ENCODE data around the gene RBM42.
"Not testable (repeated sequence)": the region's sequence is repeated elsewhere in the genome, so short reads cannot be mapped to it uniquely, and the experiment has no call there.

Gene RBM42, protein sequence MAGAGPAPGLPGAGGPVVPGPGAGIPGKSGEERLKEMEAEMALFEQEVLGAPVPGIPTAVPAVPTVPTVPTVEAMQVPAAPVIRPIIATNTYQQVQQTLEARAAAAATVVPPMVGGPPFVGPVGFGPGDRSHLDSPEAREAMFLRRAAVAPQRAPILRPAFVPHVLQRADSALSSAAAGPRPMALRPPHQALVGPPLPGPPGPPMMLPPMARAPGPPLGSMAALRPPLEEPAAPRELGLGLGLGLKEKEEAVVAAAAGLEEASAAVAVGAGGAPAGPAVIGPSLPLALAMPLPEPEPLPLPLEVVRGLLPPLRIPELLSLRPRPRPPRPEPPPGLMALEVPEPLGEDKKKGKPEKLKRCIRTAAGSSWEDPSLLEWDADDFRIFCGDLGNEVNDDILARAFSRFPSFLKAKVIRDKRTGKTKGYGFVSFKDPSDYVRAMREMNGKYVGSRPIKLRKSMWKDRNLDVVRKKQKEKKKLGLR

GRCh38 chr19:35628565-35629331, at the start of gene RBM42:
Gene RBM42 (plus strand): TSS chr19:35629036. CDS start chr19:35629154, 118 bp downstream.
- in situ Hi-C loops (cut with HindIII; ENCODE audit: low sequenced_read_pairs): no loop called here

DNA sequence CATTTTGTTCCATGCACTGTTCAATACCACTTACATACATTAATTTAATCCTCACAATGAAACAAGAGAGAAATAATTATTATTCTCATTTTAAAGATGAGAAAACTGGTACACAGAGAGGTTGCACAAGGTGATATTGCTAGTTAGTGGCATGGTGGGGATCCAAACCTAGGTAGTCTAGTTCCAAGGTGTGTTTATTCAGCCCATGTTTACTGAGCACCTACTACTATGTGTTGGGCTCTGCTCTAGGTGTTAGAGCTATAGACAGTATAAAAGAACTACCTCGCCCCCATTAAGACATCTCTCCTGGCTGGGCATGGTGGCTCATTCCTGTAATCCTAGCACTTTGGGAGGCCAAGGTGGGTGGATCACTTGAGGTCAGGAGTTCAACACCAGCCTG, 46.1 kb upstream of the RBM42 start:
- in situ Hi-C loops (cut with HindIII; ENCODE audit: low sequenced_read_pairs): no loop called here

DNA sequence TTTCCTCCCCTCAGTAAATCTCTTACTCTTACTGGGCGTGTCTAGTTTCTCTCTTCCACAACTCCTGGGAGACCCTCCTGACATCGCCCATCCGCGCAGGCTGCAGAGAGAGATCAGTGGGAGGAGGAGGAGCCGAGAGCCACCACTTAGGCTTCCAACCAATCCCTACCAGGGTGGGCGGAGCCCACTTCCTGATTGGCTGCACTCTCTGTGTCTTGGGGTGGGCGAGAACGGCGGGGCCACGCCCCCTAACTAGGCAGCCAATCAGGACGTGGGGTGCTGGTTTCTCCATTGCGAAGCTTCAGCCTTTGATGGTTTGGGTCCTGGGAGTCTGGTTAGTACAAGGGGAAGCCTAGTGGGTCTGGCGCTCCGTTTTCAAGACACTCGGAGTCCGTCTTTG, 43.0 kb upstream of the RBM42 start, which contains the start of gene PMIS2:
PMIS2 (plus strand) TSS at position 326 of the 400 bp plus-strand sequence. CDS start 87 bp downstream, outside the sequence.
- in situ Hi-C loops (cut with HindIII; ENCODE audit: low sequenced_read_pairs): no loop called here

- in situ Hi-C loops (cut with HindIII; ENCODE audit: low sequenced_read_pairs): no loop called here
These were observed 41.5 kb upstream of the RBM42 start for GRCh38 chr19:35587321-35587720.

DNA sequence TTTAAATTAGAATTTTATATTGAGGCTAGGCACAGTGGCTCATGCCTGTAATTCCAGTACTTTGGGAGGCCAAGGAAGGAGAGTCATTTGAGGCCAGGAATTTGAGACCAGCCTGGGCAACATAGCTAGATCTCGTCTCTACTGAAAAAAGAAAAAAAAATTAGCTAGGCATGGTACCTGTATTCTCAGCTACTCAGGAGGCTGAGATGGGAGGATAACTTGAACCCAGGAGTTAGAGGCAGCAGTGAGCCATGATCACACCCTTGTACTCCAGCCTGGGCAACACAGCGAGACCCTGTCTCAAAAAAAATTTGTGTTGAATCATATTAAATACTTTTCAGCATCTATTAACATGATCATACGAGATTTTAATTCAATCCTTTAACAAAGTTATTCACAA, 38.0 kb upstream of the RBM42 start:
- in situ Hi-C loops (cut with HindIII; ENCODE audit: low sequenced_read_pairs): no loop called here

DNA sequence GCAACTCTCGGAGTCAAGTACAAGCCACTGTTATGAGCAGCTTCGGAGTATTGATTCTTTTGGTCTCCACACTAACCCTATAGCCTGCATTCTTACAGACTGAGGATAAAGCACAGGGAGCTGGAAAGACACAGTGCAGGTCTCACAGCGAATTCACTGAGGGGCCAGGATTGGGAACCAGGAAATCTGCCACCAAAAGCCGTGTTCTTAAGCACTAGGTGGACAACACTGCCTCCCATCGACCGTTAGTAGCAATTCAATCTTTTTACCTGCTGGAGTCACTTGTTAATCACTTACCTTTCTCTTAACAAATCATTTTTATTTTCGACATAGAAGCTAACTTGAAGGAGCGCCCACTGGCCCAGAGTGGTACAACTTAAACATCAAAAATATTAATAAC, 36.6 kb upstream of the RBM42 start:
- in situ Hi-C loops (cut with HindIII; ENCODE audit: low sequenced_read_pairs): no loop called here

DNA sequence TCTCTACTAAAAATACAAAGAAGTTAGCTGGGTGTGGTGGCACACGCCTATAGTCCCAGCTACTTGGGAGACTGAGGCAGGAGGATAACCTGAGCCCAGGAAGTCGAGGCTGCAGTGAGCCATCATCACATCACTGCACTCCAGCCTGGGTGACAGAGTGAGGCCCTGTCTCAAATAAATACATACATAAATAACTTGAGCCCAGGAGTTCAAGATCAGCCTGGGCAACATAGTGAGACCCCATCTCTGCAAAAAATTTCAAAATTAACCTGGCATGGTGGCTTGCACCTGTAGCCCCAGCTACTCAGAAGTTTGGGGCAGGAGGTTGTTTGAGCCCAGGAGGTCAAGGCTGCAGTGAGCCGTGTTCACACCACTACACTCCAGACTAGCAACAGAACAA, 33.8 kb upstream of the RBM42 start:
- in situ Hi-C loops (cut with HindIII; ENCODE audit: low sequenced_read_pairs): not testable (repeated sequence)

DNA sequence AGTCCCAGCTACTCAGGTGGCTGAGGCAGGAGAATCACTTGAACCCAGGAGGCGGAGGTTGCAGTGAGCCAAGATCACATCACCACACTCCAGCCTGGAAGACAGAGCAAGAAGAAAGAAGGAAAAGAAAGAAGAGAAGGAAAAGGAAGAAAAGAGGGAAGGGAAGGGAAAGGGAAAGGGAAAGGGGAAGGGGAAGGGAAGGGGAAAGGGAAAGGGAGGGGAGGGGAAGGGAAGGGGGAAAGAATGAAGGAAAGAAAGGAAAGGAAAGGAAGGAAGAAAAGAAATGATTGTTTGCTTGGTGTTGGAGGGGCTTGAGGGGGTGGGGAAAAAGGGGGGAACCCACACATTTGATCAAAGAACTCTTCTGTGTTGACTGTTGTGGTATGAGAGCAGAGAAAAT, 32.9 kb upstream of the RBM42 start:
- in situ Hi-C loops (cut with HindIII; ENCODE audit: low sequenced_read_pairs): no loop called here

DNA sequence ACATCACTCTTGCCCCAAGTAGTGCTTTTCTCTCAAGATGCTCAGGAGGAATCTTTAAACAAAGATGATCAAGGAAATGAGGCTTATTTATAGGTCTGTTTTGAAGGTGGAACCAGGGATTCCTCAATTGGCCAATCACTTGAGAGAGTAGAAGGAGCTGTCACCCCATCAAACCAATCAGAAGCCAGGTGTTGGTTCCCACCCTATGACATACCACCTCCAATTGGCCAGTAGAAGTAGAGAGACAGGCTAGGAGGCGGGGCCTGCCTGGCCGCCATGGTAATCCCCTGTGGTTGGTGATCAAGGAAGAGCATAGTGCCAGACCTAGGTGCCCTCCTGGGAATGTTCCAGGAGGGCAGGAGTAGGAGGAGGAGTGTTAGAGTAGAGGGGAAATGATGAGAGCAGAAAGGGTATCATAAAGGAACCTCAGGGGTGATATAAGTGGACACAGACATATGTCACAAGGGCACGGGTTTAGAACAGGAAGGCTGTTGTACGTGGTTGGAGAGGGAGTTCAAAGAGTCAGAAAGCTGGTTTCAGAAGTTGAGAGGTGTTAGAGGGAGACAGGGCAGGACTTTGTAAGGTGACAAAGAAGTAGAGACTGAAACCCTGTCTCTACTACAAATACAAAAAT, 32.4 kb upstream of the RBM42 start:
- in situ Hi-C loops (cut with HindIII; ENCODE audit: low sequenced_read_pairs): no loop called here

- in situ Hi-C loops (cut with HindIII; ENCODE audit: low sequenced_read_pairs): no loop called here
These were observed 26.9 kb upstream of the RBM42 start for GRCh38 chr19:35601971-35602370.

DNA sequence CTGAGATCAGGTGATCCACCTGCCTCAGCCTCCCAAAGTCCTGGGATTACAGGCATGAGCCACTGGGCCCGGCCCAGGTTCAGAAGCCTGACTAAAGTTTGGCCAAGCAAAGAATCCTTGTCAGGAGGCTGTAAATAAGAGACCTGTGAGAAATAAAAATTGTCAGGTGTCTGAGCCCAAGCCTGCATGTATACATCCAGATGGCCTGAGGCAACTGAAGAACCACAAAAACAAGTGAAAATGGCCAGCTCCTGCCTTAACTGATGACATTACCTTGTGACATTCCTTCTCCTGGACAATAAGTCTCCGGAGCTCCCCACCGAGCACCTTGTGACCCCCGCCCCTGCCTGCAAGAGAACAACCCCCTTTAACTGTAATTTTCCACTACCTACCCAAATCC, 24.4 kb upstream of the RBM42 start:
- in situ Hi-C loops (cut with HindIII; ENCODE audit: low sequenced_read_pairs): not testable (repeated sequence)

- in situ Hi-C loops (cut with HindIII; ENCODE audit: low sequenced_read_pairs): loop anchor here (5.0 kb wide), 1 partner anchor 50 kb away; no protein-coding TSS in a partner anchor
These were observed 21.7 kb upstream of the RBM42 start for GRCh38 chr19:35607170-35607569.

DNA sequence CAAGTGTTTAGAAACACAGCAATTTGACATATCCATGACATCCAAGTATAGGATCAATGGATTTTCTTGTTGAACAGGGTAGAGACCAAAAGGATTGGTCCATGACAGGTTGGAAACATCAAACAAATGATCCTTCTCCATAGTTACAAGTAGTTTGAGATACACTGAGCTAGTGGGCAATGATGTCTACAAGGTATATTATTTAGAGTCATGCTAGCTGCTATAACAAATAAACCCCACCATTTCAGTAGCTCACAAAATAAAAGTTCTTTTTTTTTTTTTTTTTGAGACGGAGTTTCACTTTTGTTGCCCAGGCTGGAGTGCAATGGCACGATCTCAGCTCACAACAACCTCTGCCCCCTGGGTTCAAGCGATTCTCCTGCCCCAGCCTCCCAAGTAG, 21.2 kb upstream of the RBM42 start:
- in situ Hi-C loops (cut with HindIII; ENCODE audit: low sequenced_read_pairs): loop anchor here (5.0 kb wide), 1 partner anchor 50 kb away; no protein-coding TSS in a partner anchor

- in situ Hi-C loops (cut with HindIII; ENCODE audit: low sequenced_read_pairs): loop anchor here (5.0 kb wide), 1 partner anchor 51 kb away; no protein-coding TSS in a partner anchor
These were observed 20.6 kb upstream of the RBM42 start for GRCh38 chr19:35608251-35608650.

- in situ Hi-C loops (cut with HindIII; ENCODE audit: low sequenced_read_pairs): loop anchor here (5.0 kb wide), 1 partner anchor 53 kb away; no protein-coding TSS in a partner anchor
These were observed 18.9 kb upstream of the RBM42 start for GRCh38 chr19:35609851-35610353.

- in situ Hi-C loops (cut with HindIII; ENCODE audit: low sequenced_read_pairs): no loop called here
These were observed 16.6 kb upstream of the RBM42 start for GRCh38 chr19:35612224-35612558.

DNA sequence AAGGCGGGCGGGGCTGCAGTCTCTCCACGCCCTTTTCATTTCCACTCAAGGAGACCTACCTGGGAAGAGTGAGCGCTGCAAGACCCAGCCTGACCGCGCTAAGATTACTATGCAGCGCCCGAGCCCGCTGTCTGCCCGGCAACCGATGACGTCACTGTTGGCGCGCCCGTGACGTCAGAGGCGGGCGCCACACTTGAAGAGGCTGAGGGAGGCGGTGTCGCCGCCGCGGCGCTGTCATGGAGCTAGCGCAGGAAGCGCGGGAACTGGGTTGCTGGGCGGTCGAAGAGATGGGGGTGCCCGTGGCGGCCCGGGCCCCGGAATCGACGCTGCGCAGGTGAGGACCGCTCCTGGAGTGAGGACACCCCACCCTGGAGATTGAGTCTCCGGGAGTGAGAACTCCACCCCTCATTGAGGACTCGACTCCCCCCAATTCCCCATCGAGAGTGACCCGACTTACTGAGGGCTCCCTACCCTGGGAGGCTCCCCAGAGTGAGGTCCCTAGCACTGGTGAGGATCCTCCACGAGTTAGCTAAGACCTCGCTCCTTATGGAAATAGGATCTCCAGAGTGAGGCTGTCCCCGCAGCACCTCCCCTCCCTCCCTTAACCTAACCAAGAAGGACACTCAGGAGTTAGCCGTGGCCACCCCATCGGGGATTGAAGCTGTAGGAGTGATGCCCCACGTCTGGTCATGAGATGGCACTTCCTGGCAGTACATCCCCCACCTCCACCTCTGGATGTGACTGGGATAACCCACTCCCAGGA, 16.1 kb upstream of the RBM42 start, which contains the start of gene HAUS5:
HAUS5 (plus strand) TSS at position 177 of the 763 bp plus-strand sequence; CDS start at position 237, 60 bp downstream.
- in situ Hi-C loops (cut with HindIII; ENCODE audit: low sequenced_read_pairs): no loop called here

DNA sequence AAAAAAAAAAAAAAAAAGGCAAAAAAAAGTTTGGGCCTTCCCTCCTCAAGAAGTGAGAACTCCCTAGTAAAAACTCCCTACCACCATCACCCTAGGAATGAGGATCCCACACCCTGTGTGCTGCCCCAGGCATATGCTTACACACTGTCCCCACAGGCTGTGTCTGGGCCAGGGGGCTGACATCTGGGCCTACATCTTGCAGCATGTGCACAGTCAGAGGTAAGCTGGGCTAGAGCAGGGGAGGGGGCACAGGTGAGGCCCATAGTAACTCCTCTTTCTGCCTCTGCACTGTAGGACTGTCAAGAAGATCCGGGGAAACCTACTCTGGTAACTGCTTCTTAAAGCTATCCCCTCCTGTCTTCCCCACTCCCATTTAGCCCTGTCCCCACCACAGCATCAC, 15.3 kb upstream of the RBM42 start:
- in situ Hi-C loops (cut with HindIII; ENCODE audit: low sequenced_read_pairs): no loop called here

DNA sequence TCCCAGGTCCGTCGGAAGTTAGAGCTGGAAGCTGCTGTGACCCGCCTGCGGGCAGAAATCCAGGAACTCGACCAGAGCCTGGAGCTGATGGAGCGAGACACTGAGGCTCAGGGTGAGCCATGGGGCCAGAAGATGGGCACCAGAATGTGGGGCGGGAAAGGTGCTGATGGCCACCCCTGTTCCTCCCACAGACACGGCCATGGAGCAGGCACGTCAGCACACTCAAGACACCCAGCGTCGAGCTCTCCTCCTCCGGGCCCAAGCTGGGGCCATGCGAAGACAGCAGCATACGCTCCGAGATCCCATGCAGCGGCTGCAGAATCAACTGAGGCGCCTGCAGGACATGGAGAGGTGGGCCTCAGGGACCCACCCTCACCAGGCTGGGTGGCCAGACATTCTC, 13.8 kb upstream of the RBM42 start:
- in situ Hi-C loops (cut with HindIII; ENCODE audit: low sequenced_read_pairs): no loop called here

GRCh38 chr19:35618857-35619256, 10.0 kb upstream of the RBM42 start:
- in situ Hi-C loops (cut with HindIII; ENCODE audit: low sequenced_read_pairs): no loop called here
